GM12878 (cell line): ENCODE measurements around the gene ZBTB4. TPM values are rescaled to one million over a fixed set of nuclear protein-coding genes. Genes with fewer than 3 reads are reported as not detected.

Source experiments
- FOXM1 ChIP-seq: IDR thresholded peaks from 2 replicates; pipeline ENCODE4 v1.6.1; 2012; ENCODE audit warnings: low read depth, mild to moderate bottlenecking, inconsistent platforms, low read length, moderate library complexity
- HDAC6 ChIP-seq: fragments of 200-600 bp; sonication (generic); IDR thresholded peaks from one replicate; pipeline ENCODE4 v1.8.0; 2017; ENCODE audit warnings: antibody characterized with exemption; ENCODE audit not compliant: unreplicated experiment
- POLR2AphosphoS5 ChIP-seq: IDR thresholded peaks from 2 replicates; pipeline ENCODE4 v1.6.1; 2011; ENCODE audit warnings: mild to moderate bottlenecking, low read length, inconsistent platforms
- RELA ChIP-seq: fragments of 450-650 bp; IDR thresholded peaks from 2 replicates; pipeline ENCODE4 v1.8.0; 2014; ENCODE audit warnings: borderline replicate concordance; ENCODE audit not compliant: partially characterized antibody
- polyA plus RNA-seq, 11 experiments: library from polyadenylated mRNA; depleted of rRNA in 4 of 11; unstranded in 6 of 11; stranded (reverse) in 5 of 11; fragments of >200 nt; fragmentation: Nextera tagmentation in 4 of 11; fragmentation: Illumina TruSeq in 1 of 11; extraction: Ambion mirVana in 4 of 11; extraction: Trizol in 1 of 11; gene quantifications; 1 replicate in 1 of 11; 2 replicates in 10 of 11; pipeline versions ENCODE4 v1.2.1 to v1.2.3, GENCODE V29; 2011 to 2016; ENCODE audit warnings: inconsistent platforms in 2 of 11, missing spikeins in 2 of 11, low read depth in 1 of 11
- total RNA-seq, 4 experiments: library from RNA; depleted of rRNA in 3 of 4; stranded (reverse); fragments of >200 nt in 3 of 4; fragmentation: Illumina TruSeq in 1 of 4; extraction: Trizol in 1 of 4; gene quantifications; 2 replicates each; pipeline versions ENCODE4 v1.2.1 to v1.2.3, GENCODE V29; 2013 to 2021
- TF ChIP-seq, protein P1 (sequence below): IDR thresholded peaks from 2 replicates; pipeline ENCODE4 v1.6.1; 2011; ENCODE audit warnings: borderline replicate concordance, low read depth, mild to moderate bottlenecking, moderate library complexity, low read length; ENCODE audit not compliant: insufficient read depth, poor library complexity, severe bottlenecking
- TF ChIP-seq, protein P2 (sequence below): fragments of 450-650 bp; IDR thresholded peaks from 2 replicates; pipeline ENCODE4 v1.6.1; 2016; ENCODE audit warnings: mild to moderate bottlenecking, moderate library complexity, borderline replicate concordance
- TF ChIP-seq, protein P3 (sequence below): IDR thresholded peaks from 2 replicates; pipeline ENCODE4 v1.6.1; 2012; ENCODE audit warnings: low read depth, low read length, improper control_type of control experiment

ZBTB4 gene
- total and polyA plus RNA-seq, 10 of the 15 experiments (the other 5 are each of a cell fraction or from before 2014, with no cell fraction given): 2.0 to 14.9 (median 6.9) TPM

DNA sequence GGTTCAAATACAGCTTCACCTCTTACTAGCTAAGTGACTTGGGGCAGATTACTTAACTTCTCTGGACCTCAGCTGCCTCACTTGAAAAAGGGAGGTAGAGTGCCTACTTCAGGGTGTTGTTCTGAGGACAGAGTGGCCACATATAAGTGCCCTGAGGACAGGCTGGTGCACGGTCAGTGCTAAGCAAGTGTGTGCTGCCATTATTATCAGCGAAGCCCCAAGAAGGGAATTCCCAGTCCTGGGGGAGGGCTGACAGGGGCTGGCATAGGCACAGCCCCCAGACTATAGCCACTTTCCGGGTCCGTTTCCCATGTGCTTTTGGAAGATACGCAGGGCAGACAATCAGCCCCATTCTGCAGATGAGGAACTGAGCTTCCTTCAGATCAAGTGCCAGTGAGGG is 2.5 kb downstream of the ZBTB4 start (continued):
- TF ChIP-seq, protein P1, sequence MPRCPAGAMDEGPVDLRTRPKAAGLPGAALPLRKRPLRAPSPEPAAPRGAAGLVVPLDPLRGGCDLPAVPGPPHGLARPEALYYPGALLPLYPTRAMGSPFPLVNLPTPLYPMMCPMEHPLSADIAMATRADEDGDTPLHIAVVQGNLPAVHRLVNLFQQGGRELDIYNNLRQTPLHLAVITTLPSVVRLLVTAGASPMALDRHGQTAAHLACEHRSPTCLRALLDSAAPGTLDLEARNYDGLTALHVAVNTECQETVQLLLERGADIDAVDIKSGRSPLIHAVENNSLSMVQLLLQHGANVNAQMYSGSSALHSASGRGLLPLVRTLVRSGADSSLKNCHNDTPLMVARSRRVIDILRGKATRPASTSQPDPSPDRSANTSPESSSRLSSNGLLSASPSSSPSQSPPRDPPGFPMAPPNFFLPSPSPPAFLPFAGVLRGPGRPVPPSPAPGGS: no peak
- TF ChIP-seq POLR2AphosphoS5 (no peak), HDAC6 (no peak), RELA (no peak), FOXM1 (no peak)
- TF ChIP-seq, protein P2, sequence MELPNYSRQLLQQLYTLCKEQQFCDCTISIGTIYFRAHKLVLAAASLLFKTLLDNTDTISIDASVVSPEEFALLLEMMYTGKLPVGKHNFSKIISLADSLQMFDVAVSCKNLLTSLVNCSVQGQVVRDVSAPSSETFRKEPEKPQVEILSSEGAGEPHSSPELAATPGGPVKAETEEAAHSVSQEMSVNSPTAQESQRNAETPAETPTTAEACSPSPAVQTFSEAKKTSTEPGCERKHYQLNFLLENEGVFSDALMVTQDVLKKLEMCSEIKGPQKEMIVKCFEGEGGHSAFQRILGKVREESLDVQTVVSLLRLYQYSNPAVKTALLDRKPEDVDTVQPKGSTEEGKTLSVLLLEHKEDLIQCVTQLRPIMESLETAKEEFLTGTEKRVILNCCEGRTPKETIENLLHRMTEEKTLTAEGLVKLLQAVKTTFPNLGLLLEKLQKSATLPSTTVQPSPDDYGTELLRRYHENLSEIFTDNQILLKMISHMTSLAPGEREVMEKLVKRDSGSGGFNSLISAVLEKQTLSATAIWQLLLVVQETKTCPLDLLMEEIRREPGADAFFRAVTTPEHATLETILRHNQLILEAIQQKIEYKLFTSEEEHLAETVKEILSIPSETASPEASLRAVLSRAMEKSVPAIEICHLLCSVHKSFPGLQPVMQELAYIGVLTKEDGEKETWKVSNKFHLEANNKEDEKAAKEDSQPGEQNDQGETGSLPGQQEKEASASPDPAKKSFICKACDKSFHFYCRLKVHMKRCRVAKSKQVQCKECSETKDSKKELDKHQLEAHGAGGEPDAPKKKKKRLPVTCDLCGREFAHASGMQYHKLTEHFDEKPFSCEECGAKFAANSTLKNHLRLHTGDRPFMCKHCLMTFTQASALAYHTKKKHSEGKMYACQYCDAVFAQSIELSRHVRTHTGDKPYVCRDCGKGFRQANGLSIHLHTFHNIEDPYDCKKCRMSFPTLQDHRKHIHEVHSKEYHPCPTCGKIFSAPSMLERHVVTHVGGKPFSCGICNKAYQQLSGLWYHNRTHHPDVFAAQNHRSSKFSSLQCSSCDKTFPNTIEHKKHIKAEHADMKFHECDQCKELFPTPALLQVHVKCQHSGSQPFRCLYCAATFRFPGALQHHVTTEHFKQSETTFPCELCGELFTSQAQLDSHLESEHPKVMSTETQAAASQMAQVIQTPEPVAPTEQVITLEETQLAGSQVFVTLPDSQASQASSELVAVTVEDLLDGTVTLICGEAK: no peak
- TF ChIP-seq, protein P3, sequence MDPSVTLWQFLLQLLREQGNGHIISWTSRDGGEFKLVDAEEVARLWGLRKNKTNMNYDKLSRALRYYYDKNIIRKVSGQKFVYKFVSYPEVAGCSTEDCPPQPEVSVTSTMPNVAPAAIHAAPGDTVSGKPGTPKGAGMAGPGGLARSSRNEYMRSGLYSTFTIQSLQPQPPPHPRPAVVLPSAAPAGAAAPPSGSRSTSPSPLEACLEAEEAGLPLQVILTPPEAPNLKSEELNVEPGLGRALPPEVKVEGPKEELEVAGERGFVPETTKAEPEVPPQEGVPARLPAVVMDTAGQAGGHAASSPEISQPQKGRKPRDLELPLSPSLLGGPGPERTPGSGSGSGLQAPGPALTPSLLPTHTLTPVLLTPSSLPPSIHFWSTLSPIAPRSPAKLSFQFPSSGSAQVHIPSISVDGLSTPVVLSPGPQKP: no peak
- TF ChIP-seq, all 136 proteins: peak for 0
